BJ (cell line): ENCODE data around the gene ATP11A. TPM values are rescaled to one million over a fixed set of nuclear protein-coding genes. Genes with fewer than 3 reads are reported as not detected.

ENCODE experiments used
- CTCF ChIA-PET: fragments of 350-600 bp; formaldehyde crosslinking; extraction: SDS; loops from one replicate; lab custom pipeline; 2021; ENCODE audit warnings: antibody characterized with exemption, inconsistent platforms; lab: Yijun Ruan, JAX
- POLR2A ChIA-PET: fragments of 300-600 bp; sonication (Branson Sonifier 250); formaldehyde crosslinking; extraction: SDS; loops from one replicate; lab custom pipeline; 2021; ENCODE audit warnings: antibody characterized with exemption; lab: Charles Lee
- DNase-seq: peaks from one replicate; pipeline ENCODE4 v3.0.0-alpha.2; 2011; ENCODE audit warnings: low read depth
- H3K27me3 ChIP-seq: 2 replicates; pipeline ENCODE4 v1.6.0; 2011; ENCODE audit warnings: low read length; ENCODE audit not compliant: control insufficient read depth, insufficient read depth
- H3K36me3 ChIP-seq: 2 replicates; pipeline ENCODE4 v1.5.1; 2011; ENCODE audit warnings: low read length; ENCODE audit not compliant: control insufficient read depth, insufficient read depth
- H3K4me3 ChIP-seq: 2 replicates; pipeline ENCODE4 v1.5.1; 2011; ENCODE audit warnings: low read depth, mild to moderate bottlenecking, control low read depth, low read length
- polyA plus RNA-seq: library from polyadenylated mRNA; depleted of rRNA; stranded (reverse); fragments of >200 nt; gene quantifications from 2 replicates; pipeline ENCODE4 v1.2.3, GENCODE V29; 2011
- TF ChIP-seq, protein P1 (sequence below): IDR thresholded peaks from 2 replicates; pipeline ENCODE4 v1.5.1; 2011; ENCODE audit warnings: low read depth, mild to moderate bottlenecking, control low read depth, inconsistent platforms, low read length, moderate library complexity; ENCODE audit not compliant: insufficient read depth

ATP11A gene
- polyA plus RNA-seq, 1 experiment, result 1.9 TPM

DNA sequence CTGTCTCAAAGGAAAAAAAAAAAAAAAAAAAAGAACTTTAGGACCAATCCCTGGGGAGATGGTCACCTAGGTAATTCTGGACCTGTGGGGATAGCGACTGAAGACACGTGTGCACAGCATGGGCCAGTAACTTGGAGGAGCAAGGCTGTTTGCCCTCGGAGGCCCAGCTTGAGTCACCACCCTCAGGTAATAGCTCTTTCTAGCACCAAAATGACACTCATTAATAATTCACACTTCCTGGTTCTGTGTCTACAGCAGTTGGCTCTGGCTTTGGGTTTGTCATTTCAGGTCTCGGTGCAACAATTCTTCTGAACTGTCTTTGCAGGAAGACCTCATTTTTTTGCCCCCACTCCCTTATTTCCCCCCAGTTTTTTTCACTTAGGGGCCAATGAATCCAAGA, 3.9 kb upstream of the ATP11A start:
- ChIA-PET CTCF (no interaction called here), POLR2A (no interaction called here)
- Histone ChIP-seq H3K4me3 (no peak overlapping the region), H3K27me3 (0 out of 2 replicates have a peak, but pooled peaks cover 2% of the 10 kb centered on the region), H3K36me3 (no peaks in the 10 kb centered on the region)
- TF ChIP-seq, protein P1, sequence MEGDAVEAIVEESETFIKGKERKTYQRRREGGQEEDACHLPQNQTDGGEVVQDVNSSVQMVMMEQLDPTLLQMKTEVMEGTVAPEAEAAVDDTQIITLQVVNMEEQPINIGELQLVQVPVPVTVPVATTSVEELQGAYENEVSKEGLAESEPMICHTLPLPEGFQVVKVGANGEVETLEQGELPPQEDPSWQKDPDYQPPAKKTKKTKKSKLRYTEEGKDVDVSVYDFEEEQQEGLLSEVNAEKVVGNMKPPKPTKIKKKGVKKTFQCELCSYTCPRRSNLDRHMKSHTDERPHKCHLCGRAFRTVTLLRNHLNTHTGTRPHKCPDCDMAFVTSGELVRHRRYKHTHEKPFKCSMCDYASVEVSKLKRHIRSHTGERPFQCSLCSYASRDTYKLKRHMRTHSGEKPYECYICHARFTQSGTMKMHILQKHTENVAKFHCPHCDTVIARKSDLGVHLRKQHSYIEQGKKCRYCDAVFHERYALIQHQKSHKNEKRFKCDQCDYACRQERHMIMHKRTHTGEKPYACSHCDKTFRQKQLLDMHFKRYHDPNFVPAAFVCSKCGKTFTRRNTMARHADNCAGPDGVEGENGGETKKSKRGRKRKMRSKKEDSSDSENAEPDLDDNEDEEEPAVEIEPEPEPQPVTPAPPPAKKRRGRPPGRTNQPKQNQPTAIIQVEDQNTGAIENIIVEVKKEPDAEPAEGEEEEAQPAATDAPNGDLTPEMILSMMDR, result no peak
- DNase-seq, result no peak

DNA sequence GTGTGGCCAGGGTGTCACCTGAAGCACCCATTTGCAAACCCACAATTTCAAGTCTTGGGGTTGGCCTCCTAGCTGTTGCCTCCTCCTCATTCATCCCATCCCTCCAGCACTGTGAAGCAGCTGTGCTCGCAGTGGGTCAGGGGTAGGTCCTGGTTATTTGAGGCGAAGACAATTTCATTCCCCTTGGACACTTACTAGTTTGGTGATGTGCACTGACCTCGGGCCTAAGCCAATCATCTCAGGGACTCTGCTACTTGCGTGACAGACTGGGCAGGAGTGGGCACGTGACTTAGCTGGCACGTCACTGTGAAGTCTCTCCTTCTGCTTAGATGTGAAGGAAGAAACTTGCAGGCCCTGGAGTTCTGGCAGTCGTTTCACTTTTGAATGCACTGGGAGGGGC, 3.5 kb upstream of the ATP11A start:
- CTCF ChIA-PET, result no interaction called here
- no peaks in the 10 kb centered on the region for H3K36me3 ChIP-seq
- no peak for DNase-seq
- TF ChIP-seq, protein P1, result no peak
- H3K27me3 ChIP-seq, result no peaks in the 10 kb centered on the region
- POLR2A ChIA-PET, result no interaction called here
- H3K4me3 ChIP-seq, result no peak overlapping the region

- no peak overlapping the region for H3K4me3 ChIP-seq
- no peak for DNase-seq
- H3K36me3 ChIP-seq, result no peaks in the 10 kb centered on the region
- CTCF ChIA-PET, result no interaction called here
- H3K27me3 ChIP-seq, result no peaks in the 10 kb centered on the region
- TF ChIP-seq, protein P1, result no peak
- POLR2A ChIA-PET, result no interaction called here
Measured at GRCh38 chr13:112686987-112687386, 2.9 kb upstream of the ATP11A start.

GRCh38 chr13:112687836-112688559, 1.8 kb upstream of the ATP11A start:
- TF ChIP-seq, protein P1, result no peak
- ChIA-PET CTCF (interaction anchor here (0.9 kb wide), 1 partner anchor 13 kb away, joined by 4 read pairs; no protein-coding TSS in a partner anchor), POLR2A (no interaction called here)
- H3K4me3 ChIP-seq, result no peak overlapping the region
- H3K36me3 ChIP-seq, result no peaks in the 10 kb centered on the region
- H3K27me3 ChIP-seq, result no peaks in the 10 kb centered on the region
- no peak for DNase-seq

- CTCF ChIA-PET, result interaction anchor here (0.9 to 1.3 kb wide), 3 partner anchors 48 to 186 kb away, joined by 3 to 5 read pairs (median 4); no protein-coding TSS in a partner anchor
- no peak for DNase-seq
Measured at GRCh38 chr13:112688560-112689302, 1.1 kb upstream of the ATP11A start.

More at GRCh38 chr13:112688560-112689302, 1.1 kb upstream of the ATP11A start:
- no peaks in the 10 kb centered on the region for H3K27me3 ChIP-seq
- POLR2A ChIA-PET, result no interaction called here
- no peaks in the 10 kb centered on the region for H3K36me3 ChIP-seq
- TF ChIP-seq, protein P1, result no peak
- peak overlapping the region; percentile 73 for H3K4me3 ChIP-seq
